HG03060 (cell line): ENCODE results near the gene NKAIN2.

Source experiments
- ATAC-seq: cut with Tn5 transposase; IDR thresholded peaks from one replicate; pipeline ENCODE4 v1.9.1; 2021; ENCODE audit warnings: low read depth, moderate number of reproducible peaks; ENCODE audit not compliant: unreplicated experiment

NKAIN2 gene

DNA sequence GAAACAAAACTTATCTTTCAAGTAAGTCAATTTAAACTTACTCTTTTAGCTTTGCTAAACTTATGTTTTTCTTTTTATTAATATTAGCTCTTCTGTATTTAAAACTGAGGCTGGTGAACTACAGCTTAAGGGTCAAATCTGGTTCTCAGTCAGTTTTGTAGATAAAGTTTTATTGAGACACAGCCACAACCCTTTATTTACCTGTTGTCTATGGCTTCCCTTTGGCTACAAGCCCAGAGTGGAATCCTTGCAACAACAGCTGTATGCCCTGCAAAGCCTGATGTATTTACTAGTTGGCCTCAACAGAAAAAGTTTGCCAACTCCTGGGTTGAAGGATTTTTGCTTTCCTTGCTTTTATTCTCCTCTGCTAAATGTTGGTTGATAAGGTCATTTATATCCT, 667.1 kb downstream of the NKAIN2 start:
- ATAC-seq, result no peak

DNA sequence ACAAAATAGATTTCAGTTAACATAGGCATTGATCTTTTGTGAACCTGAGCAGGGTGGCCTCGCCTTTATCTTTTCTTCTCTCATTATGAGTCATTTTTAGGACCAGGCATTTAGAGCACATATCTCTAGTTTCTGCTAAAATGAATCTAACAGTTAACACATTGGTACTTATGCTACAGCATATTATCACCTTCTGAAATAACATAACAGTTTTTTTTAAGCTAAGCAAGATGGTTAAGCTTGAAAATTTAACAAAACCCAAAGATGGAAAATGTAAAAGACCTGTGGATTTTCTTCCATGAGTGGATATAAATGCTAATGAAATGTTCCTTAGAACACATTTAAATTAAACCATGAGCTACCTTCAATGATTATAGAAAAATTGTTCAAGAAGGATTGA, 671.5 kb downstream of the NKAIN2 start:
- ATAC-seq, result no peak

DNA sequence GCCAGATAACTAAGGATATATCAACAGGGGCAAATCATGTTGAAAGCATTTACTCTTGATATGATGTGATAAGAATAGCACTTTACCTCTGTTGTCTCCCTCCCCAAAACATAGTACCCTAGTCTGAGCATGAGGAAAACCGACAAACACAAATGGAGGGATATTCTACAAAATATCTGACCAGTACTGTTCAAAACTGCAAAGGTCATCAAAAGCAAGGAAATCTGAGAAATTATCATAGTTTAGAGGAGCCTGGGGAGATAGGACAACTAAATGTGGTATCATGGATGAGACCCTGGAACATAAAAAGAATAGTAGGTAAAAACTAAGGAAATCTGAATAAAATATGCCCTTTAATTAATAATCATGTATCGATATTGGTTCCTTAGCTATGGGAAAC, 675.2 kb downstream of the NKAIN2 start:
- no peak for ATAC-seq

DNA sequence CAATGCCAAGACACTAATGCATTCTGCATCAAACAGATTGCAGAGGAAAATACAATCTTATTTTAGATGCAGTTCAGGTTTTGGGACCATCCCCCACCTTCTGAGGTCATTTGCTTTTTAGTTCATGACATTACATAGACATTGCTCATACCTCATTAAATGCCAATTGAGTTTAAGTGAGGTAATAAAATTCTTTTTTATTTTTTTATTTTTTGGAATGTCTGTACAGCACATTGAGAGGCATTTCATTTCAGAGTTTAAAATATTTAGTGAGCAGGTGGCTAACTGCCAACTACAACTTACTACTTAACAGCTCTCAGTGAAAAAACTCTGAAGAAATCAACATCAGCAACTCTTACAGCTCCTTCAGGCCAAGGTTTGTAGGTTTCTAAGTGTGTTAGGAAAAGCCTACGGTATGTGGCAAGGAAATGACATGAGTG, 676.3 kb downstream of the NKAIN2 start:
- no peak for ATAC-seq

DNA sequence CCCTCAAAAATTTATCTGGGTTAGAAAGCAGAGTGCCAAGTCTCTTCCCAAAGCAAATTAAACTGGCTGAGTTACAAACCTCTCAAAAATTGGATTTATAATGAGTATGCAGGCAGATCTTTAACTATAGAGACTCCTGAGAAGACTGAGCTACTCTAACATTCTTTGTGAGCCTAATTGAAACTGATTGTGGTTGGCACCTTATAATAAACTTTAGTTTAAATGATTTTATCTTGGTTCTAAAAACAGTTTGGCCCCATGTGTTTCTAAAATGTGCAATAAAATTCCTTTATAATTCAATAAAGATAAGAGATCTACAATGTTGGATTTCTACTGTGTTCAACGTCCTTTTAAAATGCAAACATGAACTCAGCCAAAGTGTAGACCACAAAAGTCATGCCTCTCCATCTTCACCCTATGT, 678.4 kb downstream of the NKAIN2 start:
- ATAC-seq, result no peak

DNA sequence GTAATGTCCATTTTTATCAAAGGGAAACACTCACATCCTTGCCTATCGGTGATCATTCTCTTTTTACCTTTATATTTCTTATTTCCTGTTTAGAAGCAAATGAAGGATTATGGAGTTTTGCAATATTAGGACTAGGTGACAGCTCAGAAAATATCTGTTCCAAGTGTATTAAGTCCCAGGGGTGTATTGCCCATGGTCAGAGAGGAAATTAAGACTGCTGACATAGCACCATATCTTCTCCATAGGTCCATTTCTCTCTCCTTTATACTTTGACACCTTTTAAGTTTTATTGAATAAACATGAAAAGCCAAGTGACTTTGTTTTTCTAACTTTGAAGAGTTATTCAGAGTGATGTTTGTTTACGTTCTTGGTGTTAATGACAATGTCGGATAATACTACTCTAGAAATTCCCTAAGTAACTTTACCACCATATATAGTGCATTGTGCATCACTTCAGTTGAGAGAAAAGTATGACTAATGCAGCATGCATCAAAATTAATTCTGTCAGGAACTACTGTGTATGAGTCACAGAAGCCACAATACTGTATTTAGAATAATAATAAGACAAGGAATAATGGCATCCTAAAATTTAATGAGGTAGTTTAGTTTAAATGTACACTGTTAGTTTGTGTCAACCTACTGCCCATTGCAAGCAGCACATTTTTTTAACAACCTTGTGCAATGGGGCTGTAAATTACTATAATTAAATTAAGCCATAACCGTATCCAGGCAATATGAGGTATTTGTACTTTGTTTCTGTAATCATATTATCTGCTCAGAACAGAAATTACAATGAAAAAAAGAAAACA, 684.2 kb downstream of the NKAIN2 start:
- no peak for ATAC-seq

DNA sequence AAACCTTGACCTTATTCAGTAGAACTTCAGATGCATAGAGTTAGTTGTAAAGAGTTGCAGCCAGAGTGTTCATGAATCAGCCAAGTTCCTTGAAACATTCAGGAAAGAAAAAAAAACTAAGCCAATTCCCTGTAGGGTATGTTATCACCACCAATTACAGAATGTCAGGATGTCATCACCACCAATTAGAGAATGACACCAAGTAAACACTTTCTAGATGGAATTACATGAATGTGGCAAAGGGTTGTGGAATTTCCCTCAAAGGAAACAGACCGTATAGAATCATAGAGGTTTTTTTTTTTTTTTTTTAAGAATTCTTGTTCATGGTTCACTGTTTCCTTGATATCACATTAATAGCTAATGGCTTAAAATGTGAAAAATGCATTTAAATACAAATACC, 686.5 kb downstream of the NKAIN2 start:
- ATAC-seq, result no peak

DNA sequence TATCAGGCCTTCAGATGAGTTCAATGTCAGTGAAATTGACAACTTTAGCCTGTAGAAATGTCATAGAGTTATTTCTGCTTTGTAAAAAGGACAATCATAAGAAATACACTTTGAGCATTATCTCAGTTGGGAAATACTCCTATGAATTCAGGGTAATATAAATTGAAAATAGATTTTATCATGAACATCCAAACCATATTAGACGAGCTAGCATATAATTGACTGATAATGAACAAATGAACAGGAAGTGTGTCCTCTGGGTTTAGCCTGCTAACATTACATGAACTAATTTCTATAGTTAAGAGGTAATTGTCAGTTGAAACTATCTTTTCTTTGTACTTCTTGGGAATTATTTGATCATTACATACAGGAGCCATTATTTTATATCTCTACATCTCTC, 689.6 kb downstream of the NKAIN2 start:
- no peak for ATAC-seq

DNA sequence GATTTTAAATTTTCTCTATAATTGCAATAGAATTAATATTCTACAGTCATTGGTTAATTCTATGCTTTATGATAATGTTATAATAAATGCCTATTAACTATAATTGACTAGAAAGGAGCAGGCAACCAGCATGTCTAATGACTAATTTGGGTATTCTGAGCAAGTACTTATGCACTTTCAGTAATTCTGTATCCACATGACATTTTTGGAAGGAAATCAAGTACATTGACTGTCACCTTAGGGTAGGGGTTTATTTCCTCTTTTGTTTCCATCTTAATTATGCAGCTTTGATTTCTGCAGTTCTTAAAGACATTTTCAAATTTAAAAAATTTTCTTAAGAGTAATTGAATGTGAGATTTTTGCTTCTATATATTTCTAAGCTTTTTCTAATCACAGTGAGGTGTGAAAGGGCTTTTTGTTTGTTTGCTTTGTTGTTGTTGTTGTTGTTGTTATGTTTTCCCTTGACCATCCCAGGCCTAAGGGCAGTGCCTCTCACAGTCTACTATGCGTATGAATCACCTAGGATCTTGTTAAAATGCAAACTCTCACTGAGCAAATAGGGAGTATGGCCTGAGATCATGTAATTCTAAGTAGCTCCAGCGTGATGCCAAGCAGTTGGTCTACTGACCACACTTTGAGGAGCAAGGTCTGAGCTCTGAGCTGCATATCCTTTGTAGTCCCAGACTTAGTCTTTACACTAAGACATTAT, 691.4 kb downstream of the NKAIN2 start:
- no peak for ATAC-seq

DNA sequence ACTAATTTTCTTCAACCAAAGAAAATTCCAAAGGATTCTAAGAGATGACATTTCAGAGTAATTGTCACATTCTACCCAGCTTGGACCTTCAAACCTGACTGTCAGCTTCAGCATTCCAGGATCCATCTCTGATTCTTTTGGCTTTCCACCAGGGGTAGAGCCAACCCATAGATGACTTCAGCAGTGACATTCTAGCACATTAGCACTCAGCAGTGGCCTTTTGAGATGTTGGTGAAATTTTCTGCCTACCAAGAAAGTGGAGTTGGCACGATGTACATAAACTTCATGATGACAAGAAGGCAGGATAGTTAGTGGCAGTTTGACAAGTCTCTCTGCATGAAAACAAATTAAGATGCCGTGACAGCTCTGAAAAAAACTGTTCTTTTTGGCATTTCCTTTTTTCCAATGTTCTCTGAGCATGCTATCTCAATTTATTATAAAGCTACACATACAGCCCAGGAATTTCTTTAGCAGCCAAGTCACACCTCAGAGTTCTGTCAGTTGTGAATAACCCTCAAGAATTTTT, 692.1 kb downstream of the NKAIN2 start:
- ATAC-seq, result no peak

DNA sequence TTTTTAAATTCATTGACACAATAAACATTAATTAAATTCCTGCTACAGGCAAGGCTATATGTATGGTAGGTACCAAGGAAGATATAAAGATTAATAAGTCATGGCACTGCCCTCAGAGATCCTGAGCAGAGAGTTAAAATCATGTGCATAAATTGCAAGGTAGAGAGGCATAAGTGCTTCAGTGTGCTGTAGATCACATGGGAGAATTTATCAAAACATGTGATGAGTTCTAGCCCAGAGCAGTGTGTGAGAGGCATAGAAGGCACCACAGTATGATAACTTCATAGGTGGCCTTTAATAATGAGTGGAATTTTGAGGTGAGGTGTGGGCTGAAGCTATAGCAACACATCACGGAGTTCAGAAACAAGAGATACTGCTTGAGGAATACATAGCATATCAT, 692.7 kb downstream of the NKAIN2 start:
- ATAC-seq, result no peak

DNA sequence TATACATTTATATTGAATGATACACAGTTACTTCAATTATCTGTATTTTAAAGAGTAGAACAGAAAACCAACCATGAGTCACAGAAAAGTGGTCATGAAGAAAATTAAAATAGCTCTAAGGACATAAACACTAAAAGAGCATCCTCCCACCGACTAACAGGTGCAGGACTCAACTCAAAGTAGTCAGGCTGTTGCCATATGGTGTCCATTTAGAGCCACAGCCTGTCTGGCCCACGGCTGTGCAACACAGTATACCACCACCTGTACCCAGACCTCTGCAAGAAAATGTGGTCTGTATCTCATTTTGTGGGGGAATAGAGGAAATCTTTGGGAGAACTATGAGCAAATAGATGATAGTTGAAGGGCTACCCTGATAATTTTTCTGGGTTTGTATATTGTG, 708.8 kb downstream of the NKAIN2 start:
- no peak for ATAC-seq

DNA sequence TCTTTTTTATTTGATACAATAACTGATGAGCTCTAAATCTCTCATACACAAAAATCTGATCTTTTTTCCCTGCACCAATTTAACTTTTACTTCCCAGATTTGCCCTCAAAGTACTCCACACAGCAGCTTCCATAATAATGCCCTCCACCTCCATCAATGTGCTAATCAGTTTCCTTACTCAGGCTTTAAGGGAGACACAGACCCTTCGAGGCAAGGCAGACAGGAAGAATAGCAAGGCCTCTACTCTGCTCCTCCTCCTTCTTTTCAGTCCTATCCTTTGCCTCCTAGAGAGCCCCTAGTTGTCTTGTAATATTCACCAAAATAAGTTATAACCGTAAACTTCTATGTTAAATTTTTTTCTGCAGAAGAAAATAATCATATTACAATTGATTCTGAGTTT, 713.7 kb downstream of the NKAIN2 start:
- ATAC-seq, result no peak

DNA sequence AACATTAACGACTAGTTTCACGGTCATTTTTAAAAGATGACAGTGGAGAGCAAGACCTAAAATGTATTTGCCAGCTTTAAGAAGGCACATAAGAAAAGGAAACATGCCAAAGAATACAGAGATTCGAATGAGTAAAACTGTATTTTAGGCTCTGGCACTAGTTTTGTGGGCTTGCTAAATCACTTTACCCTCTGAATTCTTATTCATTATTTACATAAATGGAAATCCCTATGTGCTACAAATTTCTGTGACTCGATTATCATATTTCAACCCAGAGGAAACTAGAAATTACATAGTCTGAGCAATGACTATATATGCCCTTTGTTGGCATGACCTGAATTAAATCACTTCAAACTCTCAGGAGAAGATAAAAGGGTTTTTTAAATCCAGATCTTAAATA, 716.8 kb downstream of the NKAIN2 start:
- no peak for ATAC-seq

DNA sequence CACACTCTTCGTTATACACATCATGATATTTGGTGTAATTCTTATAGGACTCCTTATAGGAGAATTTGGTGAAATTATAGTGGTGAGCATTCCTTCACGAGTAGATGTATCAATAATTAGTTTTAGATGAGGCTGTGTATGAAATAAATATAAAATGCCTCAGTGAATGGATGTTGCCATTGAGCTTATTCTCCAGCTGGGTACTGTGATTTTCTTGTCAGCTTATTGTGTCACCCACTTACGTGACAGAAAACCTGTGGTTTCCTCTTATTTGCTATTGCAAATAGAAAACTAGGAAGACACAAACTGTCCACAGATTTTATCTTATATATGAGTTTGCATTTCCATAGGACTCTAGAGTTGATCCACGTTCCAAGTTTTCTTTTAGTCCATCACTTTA, 718.7 kb downstream of the NKAIN2 start:
- ATAC-seq, result no peak

DNA sequence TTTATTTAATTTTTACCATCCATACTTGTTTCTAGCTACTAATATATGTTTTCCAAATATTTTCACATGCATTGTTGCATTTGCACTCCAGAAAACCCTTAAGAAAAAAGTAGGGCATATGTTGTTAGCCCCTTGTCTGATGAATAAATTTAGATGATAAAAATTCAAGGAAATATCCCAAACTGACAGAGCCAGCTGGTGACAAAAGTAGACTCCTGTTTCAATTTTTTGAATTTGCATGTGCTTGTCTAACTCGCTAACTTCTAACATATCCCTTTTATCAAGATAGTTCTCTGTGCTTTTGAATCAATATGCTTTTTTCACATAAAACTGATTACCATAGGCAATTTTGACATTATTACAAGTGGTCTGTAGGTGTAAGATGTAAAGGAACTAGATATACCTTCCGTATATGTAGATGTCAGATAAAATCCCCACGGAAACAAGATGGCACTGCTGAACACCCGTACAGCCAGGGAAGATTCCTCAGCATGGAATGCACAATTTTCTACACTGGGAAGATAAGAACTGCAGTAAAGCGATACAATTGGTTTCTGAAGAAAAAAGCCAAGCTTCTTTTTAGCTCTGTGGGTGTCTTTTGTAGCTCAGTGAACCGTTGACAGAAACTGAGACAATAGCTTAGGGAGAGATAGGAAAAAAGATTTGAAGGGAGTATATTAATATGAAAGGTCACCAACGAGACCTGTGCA, 721.0 kb downstream of the NKAIN2 start:
- ATAC-seq, result no peak

DNA sequence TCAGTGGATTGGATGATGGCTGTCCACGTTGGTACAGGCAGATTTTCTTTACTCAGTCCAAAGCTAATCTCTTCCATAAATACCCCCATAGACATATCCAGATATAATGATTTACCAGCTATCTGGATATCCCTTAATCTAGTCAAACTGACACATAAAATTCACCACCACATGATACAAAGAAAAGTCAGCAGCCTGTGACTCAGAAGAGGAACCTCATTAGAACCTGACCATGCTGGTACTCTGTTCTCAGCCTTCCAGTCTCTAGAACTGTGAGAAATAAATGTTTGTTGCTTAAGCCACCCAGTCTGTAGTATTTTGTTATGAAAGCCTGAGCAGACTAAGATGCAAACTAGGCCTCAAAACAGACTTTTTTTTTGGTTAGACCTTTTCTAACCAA, 727.3 kb downstream of the NKAIN2 start:
- no peak for ATAC-seq

DNA sequence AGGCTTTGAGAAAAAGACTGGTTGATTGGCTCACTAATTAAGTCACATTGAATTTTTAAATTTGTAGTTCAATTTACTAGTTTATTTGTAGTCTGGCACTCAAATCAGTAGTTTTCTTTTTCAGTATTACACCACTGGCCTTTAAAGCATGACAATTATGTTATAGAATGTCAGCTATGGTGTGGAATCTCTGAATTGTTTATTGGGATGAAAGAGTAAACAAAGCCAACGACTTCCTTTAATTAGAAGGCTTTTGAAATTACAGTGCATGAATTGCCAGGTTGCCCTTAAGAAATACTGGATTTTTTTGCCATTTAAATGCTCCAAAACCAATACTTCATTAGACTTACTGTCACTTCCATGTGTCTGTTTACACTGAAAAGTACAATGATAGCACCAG, 731.6 kb downstream of the NKAIN2 start:
- no peak for ATAC-seq

DNA sequence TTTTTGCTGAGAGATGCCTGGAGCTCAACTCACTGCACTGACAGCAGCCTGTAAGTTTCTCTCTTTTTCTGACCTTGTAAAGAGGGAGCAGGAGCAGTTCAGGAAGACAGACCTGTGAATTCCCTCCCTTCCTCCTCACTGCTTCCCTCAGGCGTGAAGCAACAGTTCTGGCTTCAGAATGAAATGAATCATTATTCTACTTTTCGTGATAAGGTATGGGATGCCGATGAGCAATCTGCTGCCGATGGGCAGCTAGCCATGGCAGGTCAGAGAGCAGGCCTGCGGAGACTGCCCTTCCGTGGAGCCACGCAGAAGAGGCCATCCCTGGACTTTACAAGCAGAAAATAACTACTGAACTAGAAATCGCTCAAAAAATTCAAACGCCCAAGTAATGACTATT, 732.1 kb downstream of the NKAIN2 start:
- ATAC-seq, result no peak

DNA sequence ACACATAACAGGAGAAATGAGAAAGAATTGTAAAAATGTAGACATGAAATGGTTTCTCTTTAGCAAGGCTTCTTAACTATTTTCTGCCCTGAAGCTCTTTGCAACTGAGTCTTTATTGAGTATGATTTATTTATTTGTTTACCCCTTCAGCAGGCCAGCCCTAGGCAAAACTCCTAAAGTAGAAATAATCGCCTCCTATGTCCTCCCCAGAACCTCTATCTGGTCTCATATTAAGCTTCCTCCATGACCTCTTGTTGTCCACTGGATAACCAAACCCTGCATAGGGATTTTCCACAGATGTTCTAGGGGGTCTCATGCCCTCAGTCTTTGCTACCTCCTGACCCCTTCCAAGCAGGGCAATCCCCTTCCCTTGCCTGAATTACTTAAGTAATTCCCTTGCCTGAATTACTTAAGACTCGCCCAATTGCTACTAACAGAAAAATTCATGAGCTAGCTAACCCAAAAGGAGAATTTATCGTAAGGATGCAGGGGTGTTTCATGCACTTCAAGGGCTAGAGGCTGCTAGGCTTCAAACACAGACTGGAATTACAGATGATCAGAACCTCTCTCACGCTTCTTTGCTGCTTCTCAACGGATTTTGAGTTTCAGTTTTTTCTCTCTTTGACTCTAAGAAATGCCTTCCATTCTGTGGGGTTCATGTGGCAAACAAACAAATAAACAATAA, 732.6 kb downstream of the NKAIN2 start:
- ATAC-seq, result no peak

DNA sequence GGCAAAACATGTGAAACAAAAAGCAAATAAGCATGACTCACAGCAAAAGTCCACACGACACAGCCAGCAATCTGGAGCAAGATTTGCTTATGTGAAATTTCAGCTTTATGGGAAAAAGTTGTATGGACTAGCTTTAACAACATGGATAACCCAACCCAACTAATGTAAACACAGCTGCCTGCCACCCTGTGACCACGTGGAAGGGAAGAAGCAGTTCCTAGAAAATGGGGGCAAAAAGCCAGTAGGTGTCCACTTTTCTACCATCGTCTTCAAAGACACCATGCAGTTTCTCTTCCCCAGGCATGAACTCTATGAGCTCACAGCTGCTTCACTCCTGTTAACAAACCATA, 733.2 kb downstream of the NKAIN2 start:
- no peak for ATAC-seq
